HG03159 (cell line): ENCODE data around the gene RALGAPA1.

ENCODE experiments used
- ATAC-seq: cut with Tn5 transposase; IDR thresholded peaks from one replicate; pipeline ENCODE4 v1.9.1; 2021; ENCODE audit warnings: mild to moderate bottlenecking, moderate library complexity; ENCODE audit not compliant: unreplicated experiment

RALGAPA1 gene

GRCh38 chr14:35503646-35504045 is 305.4 kb downstream of the RALGAPA1 start:
- no peak for ATAC-seq

GRCh38 chr14:35499180-35499579 is 309.9 kb downstream of the RALGAPA1 start:
- no peak for ATAC-seq

DNA sequence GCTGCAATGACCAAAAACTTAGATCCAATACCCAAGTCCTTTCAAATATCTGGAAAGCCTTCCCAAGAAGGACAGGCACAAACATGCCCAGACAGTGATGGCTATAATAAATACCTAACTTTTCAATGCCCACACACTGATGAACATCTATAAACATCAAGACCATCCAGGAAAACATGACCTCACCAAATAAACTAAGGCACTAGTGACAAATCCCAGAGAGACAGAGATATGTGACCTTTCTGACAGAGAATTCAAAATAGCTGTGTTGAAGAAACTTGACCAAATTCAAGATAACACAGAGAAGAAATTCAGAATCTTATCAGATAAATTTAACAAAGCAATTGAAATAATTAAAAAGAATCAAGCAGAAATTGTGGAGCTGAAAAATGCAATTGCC is 313.8 kb downstream of the RALGAPA1 start:
- no peak for ATAC-seq

GRCh38 chr14:35492569-35493014 is 316.5 kb downstream of the RALGAPA1 start:
- no peak for ATAC-seq
